GM20431 (cell line): ENCODE results near the gene DRP2.
"Not testable (repeated sequence)": the region's sequence is repeated elsewhere in the genome, so short reads cannot be mapped to it uniquely, and the experiment has no call there.

Experiments used
- in situ Hi-C: fragments of 300-500 bp; cut with MseI, MboI; formaldehyde crosslinking; loops from one replicate; pipeline ENCODE4 v1.15.0; 2020; ENCODE audit warnings: low sequenced_read_pairs; ENCODE audit not compliant: unreplicated experiment

The DRP2 gene

GRCh38 chrX:101237041-101237440 lies 17.5 kb downstream of the DRP2 start:
- in situ Hi-C loops = no loop called here

- in situ Hi-C loops = no loop called here
These were observed 21.9 kb downstream of the DRP2 start for GRCh38 chrX:101241531-101241930.

GRCh38 chrX:101252634-101253033 lies 33.0 kb downstream of the DRP2 start:
- in situ Hi-C loops = no loop called here

GRCh38 chrX:101257448-101258258 lies 38.1 kb downstream of the DRP2 start:
- in situ Hi-C loops = no loop called here

GRCh38 chrX:101258259-101258581 lies 38.6 kb downstream of the DRP2 start:
- in situ Hi-C loops = no loop called here

- in situ Hi-C loops = no loop called here
These were observed 40.8 kb downstream of the DRP2 start for GRCh38 chrX:101260435-101260834.

- in situ Hi-C loops = no loop called here
These were observed 43.0 kb downstream of the DRP2 start for GRCh38 chrX:101262590-101262989.

GRCh38 chrX:101263766-101264165 lies 44.2 kb downstream of the DRP2 start:
- in situ Hi-C loops = no loop called here

- in situ Hi-C loops = no loop called here
These were observed 46.4 kb downstream of the DRP2 start for GRCh38 chrX:101265869-101266428.

GRCh38 chrX:101274198-101274597 lies 54.6 kb downstream of the DRP2 start:
- in situ Hi-C loops = no loop called here

- in situ Hi-C loops = no loop called here
These were observed 56.7 kb downstream of the DRP2 start for GRCh38 chrX:101276238-101276637.

- in situ Hi-C loops = no loop called here
These were observed 67.8 kb downstream of the DRP2 start for GRCh38 chrX:101287402-101287801.

- in situ Hi-C loops = no loop called here
These were observed 71.5 kb downstream of the DRP2 start, which contains the start of gene TAF7L for GRCh38 chrX:101290957-101291603. Gene TAF7L, minus strand, starts transcription at chrX:101291334. Its CDS starts 3,791 bp downstream, at chrX:101287543.

- in situ Hi-C loops = not testable (repeated sequence)
These were observed 76.0 kb downstream of the DRP2 start for GRCh38 chrX:101295603-101296002.

- in situ Hi-C loops = no loop called here
These were observed 84.2 kb downstream of the DRP2 start for GRCh38 chrX:101303790-101304189.
